Natural killer cell (primary cell): Measurements from ENCODE around the gene RPS6KA5. TPM values are rescaled to one million over a fixed set of nuclear protein-coding genes. Genes with fewer than 3 reads are reported as not detected.
A peak's percentile ranks its signal among the peaks of the same experiment; 100 is the strongest.

Source experiments
- ATAC-seq, 3 donors: fragments of 150-1000 bp in 2 of 3; fragments of 200-7000 bp in 1 of 3; cut with Tn5 transposase; 1 replicate in 1 of 3; 2 replicates in 2 of 3; pipeline ENCODE4 v1.10.0; 2021; ENCODE audit warnings: mild to moderate bottlenecking in 2 of 3, moderate library complexity in 2 of 3
- DNase-seq, 2 donors: peaks; one replicate each; pipeline versions ENCODE4 v3.0.0 to v3.0.0-alpha.2; 2013 to 2021; ENCODE audit warnings: mixed read lengths in 1 of 2
- H3K27ac ChIP-seq: one replicate; pipeline ENCODE4 v1.5.1; 2013; ENCODE audit warnings: mild to moderate bottlenecking, low read length
- H3K27me3 ChIP-seq: one replicate; pipeline ENCODE4 v1.6.1; 2013; ENCODE audit warnings: low read length; ENCODE audit not compliant: control insufficient read depth, insufficient read depth
- H3K36me3 ChIP-seq: one replicate; pipeline ENCODE4 v1.6.1; 2013; ENCODE audit warnings: low read length; ENCODE audit not compliant: control insufficient read depth, insufficient read depth
- H3K4me1 ChIP-seq: one replicate; pipeline ENCODE4 v1.6.1; 2013; ENCODE audit warnings: low read length; ENCODE audit not compliant: control insufficient read depth, insufficient read depth
- H3K4me3 ChIP-seq: one replicate; pipeline ENCODE4 v1.5.1; 2013; ENCODE audit warnings: low read length
- H3K9me3 ChIP-seq: one replicate; pipeline ENCODE4 v1.6.1; 2013; ENCODE audit warnings: low read length; ENCODE audit not compliant: control insufficient read depth, insufficient read depth
- H3K27ac Mint-ChIP-seq, 2 donors: one replicate each; pipeline ENCODE4 v1.8.0; 2022; ENCODE audit warnings: mild to moderate bottlenecking in 2 of 2, mixed read lengths in 2 of 2, moderate library complexity in 1 of 2
- H3K27me3 Mint-ChIP-seq, 2 donors: one replicate each; pipeline ENCODE4 v1.8.0; 2022; ENCODE audit warnings: low read depth in 2 of 2, mixed read lengths in 2 of 2
- H3K36me3 Mint-ChIP-seq: one replicate; pipeline ENCODE4 v1.8.0; 2022; ENCODE audit warnings: mixed read lengths
- H3K4me1 Mint-ChIP-seq, 2 donors: one replicate each; pipeline ENCODE4 v1.8.0; 2022; ENCODE audit warnings: mixed read lengths in 2 of 2
- H3K4me3 Mint-ChIP-seq: one replicate; pipeline ENCODE4 v1.8.0; 2022; ENCODE audit warnings: mild to moderate bottlenecking, moderate library complexity, mixed read lengths
- H3K9me3 Mint-ChIP-seq, 2 donors: one replicate each; pipeline ENCODE4 v1.8.0; 2022; ENCODE audit warnings: mixed read lengths in 2 of 2
- WGBS: methylation state at CpG from one replicate; pipeline ENCODE4 v1.1.7; 2013; ENCODE audit warnings: missing lambda C conversion rate; ENCODE audit not compliant: insufficient coverage; 5-methylcytosine and 5-hydroxymethylcytosine counted together
- intact Hi-C: fragments of 100-400 bp; cut with micrococcal nuclease; formaldehyde crosslinking; loops from one replicate; pipeline ENCODE4 v1.14.2; 2022
- total RNA-seq, 4 donors: library from RNA; stranded (reverse); fragments of 120-200 nt in 1 of 4; gene quantifications; one replicate each; pipeline versions ENCODE4 v1.2.3 to v1.2.4, GENCODE V29; 2013 to 2022
- TF ChIP-seq, protein P1 (sequence below): fragments of 200-600 bp; IDR thresholded peaks from one replicate; pipeline ENCODE4 v1.8.0; 2022; ENCODE audit warnings: antibody characterized with exemption

Gene RPS6KA5
- total RNA-seq, 3 donors from 2014 or later (not counting 1 experiment from before 2014, with no cell fraction given): 24.1 to 28.5 (median 27.9) TPM

DNA sequence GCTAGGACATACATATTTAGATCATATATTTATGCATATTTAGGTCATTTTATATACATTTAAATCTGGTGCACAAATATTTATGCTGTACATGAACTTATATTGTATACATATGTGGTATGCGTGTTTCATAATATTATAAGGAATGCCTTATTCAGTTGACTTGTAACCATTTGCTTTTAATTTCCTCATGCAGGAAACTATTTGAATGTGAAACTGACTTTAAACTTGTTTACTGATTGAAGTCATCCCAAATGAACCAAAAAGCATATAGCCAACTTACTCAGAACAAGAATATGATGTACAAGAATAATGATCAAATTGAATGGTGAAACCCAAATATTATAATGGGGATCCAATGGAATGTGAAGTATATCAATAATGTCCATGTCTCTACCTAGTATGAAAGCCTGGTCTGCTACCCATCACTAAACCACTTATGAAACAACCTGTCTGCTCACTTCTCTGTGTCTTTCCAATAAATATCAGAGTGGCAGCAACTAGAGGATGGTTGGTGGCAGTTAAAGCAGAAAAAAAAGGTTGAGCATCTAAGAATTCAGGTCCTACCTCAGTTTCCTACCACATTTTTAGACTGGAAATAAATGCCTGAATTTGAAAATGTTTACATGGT, 38.3 kb downstream of the RPS6KA5 start:
- peaks cover 36 to 39% of the 10 kb centered on the region in 2 donors for H3K4me1 Mint-ChIP-seq
- peak overlapping the region; percentile 87 for H3K4me3 Mint-ChIP-seq
- Histone ChIP-seq H3K9me3 (no peaks in the 10 kb centered on the region), H3K4me1 (peaks cover 18% of the 10 kb centered on the region), H3K4me3 (peak overlapping the region; percentile 48), H3K27me3 (no peaks in the 10 kb centered on the region), H3K36me3 (no peaks in the 10 kb centered on the region), H3K27ac (peak overlapping the region; percentile 85)
- WGBS: no CpG with 5 or more reads among the region's 1 CpG
- no peaks in the 10 kb centered on the region for H3K36me3 Mint-ChIP-seq
- DNase-seq (no peak), ATAC-seq (peak; percentile 40 to 51 (median 43))
- peak overlapping the region; percentile 85 to 90 for H3K27ac Mint-ChIP-seq
- H3K27me3 Mint-ChIP-seq: no peaks in the 10 kb centered on the region
- TF ChIP-seq, protein P1, sequence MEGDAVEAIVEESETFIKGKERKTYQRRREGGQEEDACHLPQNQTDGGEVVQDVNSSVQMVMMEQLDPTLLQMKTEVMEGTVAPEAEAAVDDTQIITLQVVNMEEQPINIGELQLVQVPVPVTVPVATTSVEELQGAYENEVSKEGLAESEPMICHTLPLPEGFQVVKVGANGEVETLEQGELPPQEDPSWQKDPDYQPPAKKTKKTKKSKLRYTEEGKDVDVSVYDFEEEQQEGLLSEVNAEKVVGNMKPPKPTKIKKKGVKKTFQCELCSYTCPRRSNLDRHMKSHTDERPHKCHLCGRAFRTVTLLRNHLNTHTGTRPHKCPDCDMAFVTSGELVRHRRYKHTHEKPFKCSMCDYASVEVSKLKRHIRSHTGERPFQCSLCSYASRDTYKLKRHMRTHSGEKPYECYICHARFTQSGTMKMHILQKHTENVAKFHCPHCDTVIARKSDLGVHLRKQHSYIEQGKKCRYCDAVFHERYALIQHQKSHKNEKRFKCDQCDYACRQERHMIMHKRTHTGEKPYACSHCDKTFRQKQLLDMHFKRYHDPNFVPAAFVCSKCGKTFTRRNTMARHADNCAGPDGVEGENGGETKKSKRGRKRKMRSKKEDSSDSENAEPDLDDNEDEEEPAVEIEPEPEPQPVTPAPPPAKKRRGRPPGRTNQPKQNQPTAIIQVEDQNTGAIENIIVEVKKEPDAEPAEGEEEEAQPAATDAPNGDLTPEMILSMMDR: no peak
- intact Hi-C loops: loop anchor here (2.0 kb wide), 1 partner anchor 39 kb away; the partner anchor contains the start of gene RPS6KA5
- H3K9me3 Mint-ChIP-seq: no peaks in the 10 kb centered on the region

DNA sequence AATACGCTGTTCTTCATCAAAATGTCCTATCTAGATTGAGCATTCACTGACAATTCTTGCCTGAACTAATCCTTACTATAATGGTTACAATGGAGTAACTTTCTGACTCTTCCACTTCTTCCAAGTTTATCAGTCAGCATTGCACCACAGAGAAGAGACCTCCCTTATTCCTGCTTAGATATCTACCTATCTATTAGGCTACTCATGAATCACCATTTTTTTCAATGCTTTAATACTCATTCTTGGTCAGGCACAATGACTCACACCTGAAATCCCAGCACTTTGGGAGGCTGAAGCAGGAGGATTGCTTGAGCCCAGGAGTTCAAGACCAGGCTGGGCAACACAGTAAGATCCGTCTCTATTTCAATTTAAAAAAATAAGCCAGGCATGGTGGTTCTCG, 39.3 kb downstream of the RPS6KA5 start:
- TF ChIP-seq, protein P1: no peak
- H3K27ac Mint-ChIP-seq: peak overlapping the region in 1 of 2 donors; percentile 85
- no peak overlapping the region for H3K4me3 ChIP-seq
- no peak for ATAC-seq
- intact Hi-C loops: no loop called here
- 100% methylated on average over 3 of the region's 3 CpGs for WGBS
- no peaks in the 10 kb centered on the region for H3K36me3 ChIP-seq
- peak overlapping the region; percentile 11 for H3K27ac ChIP-seq
- H3K9me3 Mint-ChIP-seq: no peaks in the 10 kb centered on the region
- H3K4me1 Mint-ChIP-seq: peaks cover 30 to 39% of the 10 kb centered on the region in 2 donors
- no peak overlapping the region for H3K4me3 Mint-ChIP-seq
- peaks cover 18% of the 10 kb centered on the region for H3K4me1 ChIP-seq
- H3K27me3 Mint-ChIP-seq: no peaks in the 10 kb centered on the region
- H3K9me3 ChIP-seq: no peaks in the 10 kb centered on the region
- DNase-seq: no peak
- no peaks in the 10 kb centered on the region for H3K36me3 Mint-ChIP-seq
- H3K27me3 ChIP-seq: no peaks in the 10 kb centered on the region

DNA sequence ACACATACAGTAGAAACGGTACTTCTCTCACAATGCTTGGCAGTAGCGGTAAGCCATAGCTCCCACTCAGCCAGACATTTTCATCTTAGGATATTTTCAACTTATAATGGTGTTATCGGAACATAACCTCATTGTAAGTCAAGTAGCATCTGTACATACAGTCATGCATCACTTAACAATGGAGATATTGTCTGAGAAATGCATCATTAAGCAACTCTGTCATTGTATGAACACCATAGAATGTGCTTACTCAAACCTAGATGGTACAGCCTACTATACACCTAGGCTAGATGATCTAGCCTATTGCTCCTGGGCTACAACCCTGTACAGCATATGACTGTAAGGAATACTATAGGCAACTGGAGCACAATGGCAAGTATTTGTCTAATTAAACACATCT, 40.8 kb downstream of the RPS6KA5 start:
- DNase-seq (no peak), ATAC-seq (no peak)
- intact Hi-C loops: no loop called here
- Mint-ChIP-seq H3K36me3 (no peaks in the 10 kb centered on the region), H3K4me1 (peaks cover 30 to 40% of the 10 kb centered on the region in 2 donors), H3K27ac (no peak overlapping the region), H3K27me3 (no peaks in the 10 kb centered on the region), H3K9me3 (no peaks in the 10 kb centered on the region), H3K4me3 (no peak overlapping the region)
- H3K9me3 ChIP-seq: no peaks in the 10 kb centered on the region
- no peaks in the 10 kb centered on the region for H3K36me3 ChIP-seq
- TF ChIP-seq, protein P1: no peak
- H3K27ac ChIP-seq: no peak overlapping the region
- 100% methylated on average over 3 of the region's 3 CpGs for WGBS
- no peak overlapping the region for H3K4me3 ChIP-seq
- H3K27me3 ChIP-seq: no peaks in the 10 kb centered on the region
- H3K4me1 ChIP-seq: peaks cover 14% of the 10 kb centered on the region

DNA sequence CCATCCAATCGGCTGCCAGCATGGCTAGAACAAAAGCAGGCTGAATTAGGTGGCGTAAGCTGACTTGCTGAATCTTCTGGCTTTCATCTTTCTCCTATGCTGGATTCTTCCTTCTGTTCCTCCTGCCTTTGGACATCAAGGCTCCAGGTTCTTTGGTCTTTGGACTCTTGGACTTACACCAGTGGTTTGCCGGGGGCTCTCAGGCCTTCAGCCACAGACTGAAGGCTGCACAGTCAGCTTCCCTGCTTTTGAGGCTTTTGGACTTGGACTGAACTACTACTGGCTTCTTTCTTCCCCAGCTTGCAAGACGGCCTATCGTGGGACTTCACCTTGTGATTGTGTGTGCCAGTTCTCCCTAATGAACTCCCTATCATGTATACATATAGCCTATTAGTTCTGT, 42.0 kb downstream of the RPS6KA5 start:
- no peak overlapping the region for H3K4me3 ChIP-seq
- TF ChIP-seq, protein P1: no peak
- no peaks in the 10 kb centered on the region for H3K9me3 Mint-ChIP-seq
- H3K36me3 ChIP-seq: no peaks in the 10 kb centered on the region
- no peaks in the 10 kb centered on the region for H3K36me3 Mint-ChIP-seq
- H3K27ac Mint-ChIP-seq: no peak overlapping the region
- no peaks in the 10 kb centered on the region for H3K27me3 Mint-ChIP-seq
- 94% methylated on average over 5 of the region's 5 CpGs for WGBS
- H3K4me3 Mint-ChIP-seq: no peak overlapping the region
- DNase-seq: no peak
- H3K27me3 ChIP-seq: no peaks in the 10 kb centered on the region
- no peak for ATAC-seq
- H3K4me1 ChIP-seq: peaks cover 13% of the 10 kb centered on the region
- intact Hi-C loops: no loop called here
- peaks cover 21 to 31% of the 10 kb centered on the region in 2 donors for H3K4me1 Mint-ChIP-seq
- H3K27ac ChIP-seq: no peak overlapping the region
- no peaks in the 10 kb centered on the region for H3K9me3 ChIP-seq
